Measurements from ENCODE around the gene C2orf68.
A peak's percentile ranks its signal among the peaks of the same experiment; 100 is the strongest.
"Not testable (repeated sequence)": the region's sequence is repeated elsewhere in the genome, so short reads cannot be mapped to it uniquely, and the experiment has no call there.

Gene C2orf68

GRCh38 chr2:85582492-85582891 lies 29.4 kb downstream of the C2orf68 start:
- DNase-seq (ENCODE audit: low spot score), result peak; percentile 50

DNA sequence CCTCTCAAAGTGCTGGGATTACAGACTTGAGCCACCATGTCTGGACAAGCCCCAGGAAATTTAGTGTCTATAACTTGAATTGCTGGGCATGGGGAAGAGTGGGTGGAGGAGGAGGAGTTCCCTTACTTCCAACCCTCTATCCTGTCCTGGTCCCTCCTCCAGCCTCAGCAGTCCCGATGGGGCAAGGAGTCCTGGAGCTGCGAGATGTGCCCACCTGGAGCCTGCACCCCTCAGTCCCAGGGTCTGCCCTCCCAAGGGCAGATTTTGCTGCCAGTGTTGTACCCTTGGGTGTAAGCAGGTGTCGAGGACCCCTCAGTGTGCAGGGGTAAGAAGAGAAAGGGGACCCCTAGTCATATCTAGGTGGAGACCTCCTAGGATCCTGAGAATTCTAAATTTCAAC lies 31.7 kb downstream of the C2orf68 start:
- no peak for DNase-seq (ENCODE audit: low spot score)

DNA sequence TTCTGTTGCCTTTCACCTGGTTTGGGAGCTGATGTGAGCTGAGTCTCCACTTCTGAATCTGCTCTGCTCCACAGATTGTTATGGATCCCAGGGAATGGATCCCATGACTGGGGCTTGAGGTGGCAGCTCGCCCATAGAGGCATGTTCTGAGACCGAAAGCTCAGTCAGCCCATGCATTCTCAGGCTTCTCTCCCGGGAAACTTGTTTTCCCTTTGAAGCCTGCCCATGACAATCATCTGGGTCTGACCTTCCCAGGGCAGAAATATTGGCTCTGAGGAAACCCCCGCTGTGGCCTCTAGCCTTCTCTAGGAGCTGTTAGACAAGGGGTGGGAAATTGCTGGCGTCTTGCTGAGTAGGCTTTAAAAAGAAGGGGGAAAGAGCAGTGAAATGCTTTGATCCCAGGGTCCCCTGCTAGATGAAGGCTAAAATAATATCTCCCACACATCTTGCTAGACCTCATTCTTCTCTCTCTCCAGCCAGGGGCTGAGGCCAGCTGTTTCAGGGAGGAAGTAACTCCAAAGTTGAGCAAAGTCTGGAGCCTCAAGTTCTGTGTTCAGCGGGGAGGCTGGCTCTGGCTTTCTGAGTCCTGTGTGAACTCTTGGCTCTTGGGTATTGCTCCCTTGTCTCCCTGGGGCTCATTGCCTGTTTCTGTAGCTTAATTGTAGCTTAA lies 32.5 kb downstream of the C2orf68 start:
- DNase-seq (ENCODE audit: low spot score), result peak; percentile 43

DNA sequence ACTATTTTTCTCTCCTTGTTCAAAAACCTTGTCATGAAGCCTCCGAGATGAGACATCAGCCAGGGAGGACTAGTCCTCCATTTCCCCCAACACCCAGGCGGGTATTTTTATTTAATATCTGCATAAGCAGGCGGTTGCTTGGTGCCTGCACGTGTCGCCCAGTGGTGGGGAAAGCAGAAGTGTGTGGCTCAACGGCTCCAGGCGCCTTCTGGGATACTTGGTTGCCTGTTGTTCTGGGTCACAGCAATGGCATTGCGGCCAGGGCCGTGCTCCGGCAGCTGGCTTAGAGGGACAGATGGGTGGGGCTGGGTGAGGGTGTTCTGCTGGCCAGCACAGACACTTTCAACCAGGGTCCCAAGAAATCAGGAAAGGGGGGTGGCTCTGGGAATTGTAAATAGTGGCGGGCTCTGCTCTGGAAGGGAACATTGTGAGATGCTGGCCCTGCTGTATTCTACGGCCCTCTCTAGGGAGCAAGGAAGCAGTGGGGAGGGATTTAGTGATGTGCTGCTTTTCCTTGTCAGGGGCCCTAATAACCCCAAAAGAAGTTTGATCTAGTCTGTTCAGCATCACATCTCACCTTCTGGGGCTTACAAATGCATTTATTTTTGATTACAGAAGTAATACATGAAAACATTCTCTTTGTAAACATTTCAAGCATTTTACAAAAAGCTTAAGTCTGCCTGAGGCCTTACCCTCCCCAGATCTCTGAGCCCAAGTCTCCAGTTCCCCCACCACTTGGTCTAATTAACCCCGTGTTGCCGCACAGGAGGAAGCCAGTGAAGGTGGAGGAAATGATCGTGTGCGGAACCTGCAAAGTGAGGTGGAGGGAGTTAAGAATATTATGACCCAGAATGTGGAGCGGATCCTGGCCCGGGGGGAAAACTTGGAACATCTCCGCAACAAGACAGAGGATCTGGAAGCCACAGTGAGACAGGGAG lies 33.4 kb downstream of the C2orf68 start:
- DNase-seq (ENCODE audit: low spot score), result peak; percentile 55

DNA sequence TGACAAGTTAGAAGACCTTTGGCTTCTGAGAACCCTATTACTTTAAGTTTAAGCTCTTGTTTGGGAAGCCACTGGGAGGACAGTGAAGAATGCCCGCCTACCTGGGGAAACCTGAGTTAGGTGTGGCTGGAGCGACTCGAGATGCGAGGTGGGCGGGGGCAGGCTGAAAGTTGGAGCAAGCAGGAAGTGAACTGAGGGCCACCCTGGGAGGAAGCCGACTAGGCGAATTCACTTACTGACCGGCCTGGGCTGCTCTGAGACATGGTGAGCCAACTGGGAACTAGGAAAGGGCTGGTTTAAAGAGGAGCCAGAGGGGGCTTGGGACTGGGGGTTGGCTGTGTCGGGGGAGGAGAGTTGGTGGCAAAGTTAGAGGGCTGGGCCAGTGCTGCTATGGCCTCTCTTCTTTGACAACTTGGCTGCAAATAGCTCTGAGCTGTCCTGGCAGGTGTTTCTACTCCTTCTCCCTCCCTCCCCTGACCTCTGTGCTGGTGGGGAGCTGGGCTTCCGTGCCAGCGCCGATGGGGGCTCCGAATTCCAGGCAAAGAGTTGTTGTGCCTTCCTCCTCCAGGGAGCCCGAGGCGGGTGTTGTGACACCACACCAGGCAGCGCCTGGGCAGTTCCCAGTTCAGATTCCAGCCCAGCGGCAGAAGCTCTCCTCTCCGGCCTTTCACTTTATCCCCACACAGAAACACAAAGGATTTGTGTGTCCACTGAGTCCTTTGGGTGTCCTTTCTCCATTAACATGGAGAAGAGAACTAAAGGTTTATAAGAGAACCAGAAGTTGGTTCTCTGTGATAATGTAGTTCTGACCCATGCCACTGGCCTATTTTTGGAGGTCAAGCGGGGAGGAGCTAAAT lies 34.3 kb downstream of the C2orf68 start, which contains the start of gene VAMP8:
TSS of gene VAMP8 (plus strand) at position 201 of the 857 bp plus-strand sequence. CDS start at position 262, 61 bp downstream.
- peak; percentile 45 for DNase-seq (ENCODE audit: low spot score)

DNA sequence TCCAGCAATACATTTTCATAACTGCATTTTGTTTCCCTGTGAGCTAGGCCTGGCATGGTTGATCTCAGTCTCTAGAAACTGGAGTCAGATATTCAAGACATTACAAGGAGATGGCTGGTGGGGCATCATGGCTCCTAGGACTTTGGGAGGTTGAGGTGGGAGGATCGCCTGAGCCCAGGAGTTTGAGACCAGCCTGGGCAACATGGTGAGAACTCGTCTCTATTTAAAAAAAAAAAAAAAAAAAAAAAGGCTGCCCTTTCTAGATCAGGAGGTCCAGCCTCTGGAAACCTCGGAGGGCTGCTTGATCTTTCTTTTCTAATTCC lies 34.8 kb downstream of the C2orf68 start:
- no peak for DNase-seq (ENCODE audit: low spot score)

GRCh38 chr2:85575739-85576138 lies 36.1 kb downstream of the C2orf68 start:
- no peak for DNase-seq (ENCODE audit: low spot score)

DNA sequence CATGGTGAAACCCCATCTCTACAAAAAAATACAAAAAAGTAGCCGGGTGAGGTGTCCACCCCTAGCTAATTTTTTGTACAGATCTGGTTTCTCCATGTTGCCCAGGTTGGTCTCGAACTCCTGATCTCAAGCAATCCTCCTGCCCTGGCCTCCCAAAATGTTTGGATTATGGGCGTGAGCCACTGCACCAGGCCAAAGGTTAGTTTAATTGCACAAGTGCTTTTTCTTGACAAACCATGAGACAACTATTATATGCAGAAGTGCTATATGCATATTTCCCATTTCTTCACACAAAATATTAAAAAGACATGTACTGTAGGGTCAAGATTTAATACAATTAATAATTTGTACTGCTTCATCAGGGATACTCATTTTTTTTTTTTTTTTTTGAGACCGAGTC lies 45.6 kb downstream of the C2orf68 start:
- DNase-seq (ENCODE audit: low spot score), result no peak

GRCh38 chr2:85564144-85564563 lies 47.7 kb downstream of the C2orf68 start:
- no peak for DNase-seq (ENCODE audit: low spot score)

GRCh38 chr2:85561280-85562212 lies 50.3 kb downstream of the C2orf68 start, which contains the start of gene GGCX:
Gene GGCX (minus strand): TSS chr2:85561493. CDS start chr2:85561428, 65 bp downstream.
- DNase-seq (ENCODE audit: low spot score), result peak; percentile 95

DNA sequence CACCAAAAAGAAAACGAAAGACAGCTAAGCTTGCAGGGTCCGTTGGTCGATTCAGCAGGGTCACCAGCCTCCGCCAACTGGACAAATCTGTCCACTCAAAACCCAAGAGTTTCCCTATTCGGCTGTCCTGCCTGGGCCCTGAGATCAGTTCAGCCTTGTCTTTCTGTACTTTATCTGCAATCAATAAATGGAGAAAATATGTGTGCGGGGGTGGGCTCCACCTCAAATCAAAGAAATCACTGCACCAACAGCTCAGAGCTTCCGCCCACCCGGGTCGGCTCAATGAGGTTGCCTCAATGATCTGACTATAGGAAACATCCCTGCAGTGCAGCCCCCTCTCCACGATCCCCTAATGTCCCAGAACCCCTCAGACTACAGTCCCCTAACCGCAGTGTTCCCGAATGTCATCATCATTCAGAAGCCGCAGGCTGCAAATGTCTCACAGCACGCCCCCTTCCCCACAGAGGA lies 51.0 kb downstream of the C2orf68 start:
- no peak for DNase-seq (ENCODE audit: low spot score)

GRCh38 chr2:85560403-85560726 lies 51.5 kb downstream of the C2orf68 start:
- not testable (repeated sequence) for DNase-seq (ENCODE audit: low spot score)

DNA sequence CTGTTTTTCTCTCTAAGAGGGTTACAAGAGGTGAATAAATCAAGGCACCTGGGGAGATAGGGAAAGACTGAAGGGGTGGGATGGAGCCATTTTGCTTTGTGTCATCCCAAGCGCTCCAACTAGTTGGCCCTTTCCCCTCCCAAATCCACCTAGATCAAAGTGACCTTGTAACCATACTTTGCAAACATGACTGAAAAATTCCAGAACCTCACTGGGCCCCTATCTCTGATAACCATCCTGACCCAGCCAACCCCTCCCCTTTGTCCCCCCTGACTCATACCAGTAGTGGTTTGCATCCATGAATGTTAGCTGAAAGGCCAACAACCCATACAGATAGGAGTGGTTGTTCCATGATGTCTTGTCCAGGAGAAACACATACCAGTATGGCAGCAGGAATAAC lies 53.7 kb downstream of the C2orf68 start:
- DNase-seq (ENCODE audit: low spot score), result no peak

DNA sequence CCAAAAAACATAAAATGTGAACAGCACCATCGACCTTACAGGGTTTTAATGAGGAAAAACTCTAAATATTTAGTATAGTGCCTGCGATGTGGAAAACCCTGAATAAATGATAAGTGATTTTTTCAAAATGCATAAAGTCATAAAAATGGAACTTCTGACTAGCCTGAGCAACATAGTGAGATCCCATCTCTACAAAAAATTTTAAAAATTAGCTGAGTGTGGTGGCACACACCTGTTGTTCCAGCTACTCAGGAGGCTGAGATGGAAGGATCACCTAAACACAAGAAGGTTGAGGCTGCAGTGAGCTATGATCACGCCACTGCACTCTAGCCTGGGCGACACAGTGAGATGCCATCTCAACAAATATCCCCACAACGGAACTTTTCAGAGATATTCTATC lies 54.7 kb downstream of the C2orf68 start:
- no peak for DNase-seq (ENCODE audit: low spot score)
